HepG2 (cell line): Measurements from ENCODE around the gene ABCB8.

ENCODE experiments used
- CAMTA2 ChIP-seq: sonication (generic); formaldehyde crosslinking; IDR thresholded peaks from 2 replicates; pipeline ENCODE4 v1.4.0; 2020; ENCODE audit warnings: mild to moderate bottlenecking, missing genetic modification reagents, borderline replicate concordance
- HDAC6 ChIP-seq: fragments of 200-600 bp; sonication (generic); IDR thresholded peaks from 2 replicates; pipeline ENCODE4 v1.7.0; 2017; ENCODE audit warnings: mild to moderate bottlenecking, antibody characterized with exemption, low read length, low read depth
- RAD21 ChIP-seq: fragments of 450-650 bp; formaldehyde crosslinking; IDR thresholded peaks from 2 replicates; pipeline ENCODE4 v1.5.0; 2020; ENCODE audit warnings: mild to moderate bottlenecking
- RBFOX2 ChIP-seq: fragments of 200-400 bp; formaldehyde crosslinking; IDR thresholded peaks from 2 replicates; pipeline ENCODE4 v1.6.1; 2017; ENCODE audit warnings: low read depth, mild to moderate bottlenecking, low read length
- ZBTB21 ChIP-seq: sonication (generic); formaldehyde crosslinking; IDR thresholded peaks from 2 replicates; pipeline ENCODE4 v1.4.0; 2020; ENCODE audit warnings: missing genetic modification reagents
- ZNF841 ChIP-seq: sonication (generic); formaldehyde crosslinking; IDR thresholded peaks from 2 replicates; pipeline ENCODE4 v1.8.1; 2023; ENCODE audit warnings: missing genetic modification reagents, borderline replicate concordance
- ZZZ3 ChIP-seq: sonication (generic); formaldehyde crosslinking; IDR thresholded peaks from 2 replicates; pipeline ENCODE4 v1.4.0; 2020; ENCODE audit warnings: missing genetic modification reagents, mild to moderate bottlenecking, borderline replicate concordance
- TF ChIP-seq, protein P1 (sequence below): sonication (generic); formaldehyde crosslinking; IDR thresholded peaks from 2 replicates; pipeline ENCODE4 v1.5.0; 2020; ENCODE audit warnings: mild to moderate bottlenecking, missing genetic modification reagents, moderate library complexity
- TF ChIP-seq, protein P2 (sequence below): sonication (generic); formaldehyde crosslinking; IDR thresholded peaks from 2 replicates; pipeline ENCODE4 v1.9.0; 2022; ENCODE audit warnings: missing genetic modification reagents, mild to moderate bottlenecking, borderline replicate concordance
- TF ChIP-seq, protein P3 (sequence below): sonication (generic); formaldehyde crosslinking; IDR thresholded peaks from 2 replicates; pipeline ENCODE4 v1.4.0; 2020; ENCODE audit warnings: missing genetic modification reagents, borderline replicate concordance
- TF ChIP-seq, protein P4 (sequence below): sonication (generic); formaldehyde crosslinking; IDR thresholded peaks from 2 replicates; pipeline ENCODE4 v1.5.0; 2020; ENCODE audit warnings: missing genetic modification reagents

DNA sequence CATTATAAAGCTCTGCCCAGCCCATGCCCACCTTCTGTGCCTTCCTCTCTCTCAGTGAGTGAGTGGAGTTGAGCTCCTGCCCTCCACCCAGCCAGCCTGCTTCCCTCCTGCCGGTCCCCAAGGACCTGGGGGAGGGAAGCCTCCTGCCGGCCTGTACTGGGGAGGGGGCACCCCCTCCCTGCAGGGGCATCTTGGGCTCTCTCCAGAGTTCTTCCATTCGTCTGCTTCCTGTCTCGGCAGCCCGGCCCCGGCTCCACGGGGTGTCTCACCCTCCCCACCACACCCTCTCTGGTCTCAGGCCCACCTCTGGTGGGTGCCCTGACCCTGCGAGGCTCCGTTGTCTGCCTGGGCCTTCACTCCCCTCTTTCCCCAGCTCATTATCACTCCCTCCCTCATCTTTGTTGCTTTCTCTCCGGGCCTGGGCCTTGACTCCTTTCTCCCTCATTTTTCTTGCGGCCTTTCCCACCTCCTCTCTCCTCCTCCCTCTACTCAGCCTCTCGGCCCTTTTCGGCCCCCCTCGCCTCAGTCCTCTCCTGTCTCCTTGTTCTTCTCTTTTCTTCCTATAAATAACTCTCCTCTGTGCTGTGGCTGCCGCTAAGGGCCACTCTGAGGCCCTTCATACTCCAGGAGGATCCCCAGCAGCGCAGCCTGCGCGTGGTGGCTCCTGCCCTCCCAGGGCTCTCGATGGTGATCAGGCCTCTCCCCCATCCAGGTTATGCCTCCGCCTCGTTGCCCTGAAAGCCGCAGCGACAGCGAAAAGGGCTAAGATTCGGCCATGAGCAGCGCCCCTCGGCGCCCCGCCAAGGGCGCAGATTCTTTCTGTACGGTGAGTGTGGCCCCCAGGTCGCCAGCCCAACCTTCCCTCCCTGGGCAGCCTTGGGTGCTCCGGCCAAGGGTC, 33.2 kb downstream of the ABCB8 start:
- TF ChIP-seq, protein P1, sequence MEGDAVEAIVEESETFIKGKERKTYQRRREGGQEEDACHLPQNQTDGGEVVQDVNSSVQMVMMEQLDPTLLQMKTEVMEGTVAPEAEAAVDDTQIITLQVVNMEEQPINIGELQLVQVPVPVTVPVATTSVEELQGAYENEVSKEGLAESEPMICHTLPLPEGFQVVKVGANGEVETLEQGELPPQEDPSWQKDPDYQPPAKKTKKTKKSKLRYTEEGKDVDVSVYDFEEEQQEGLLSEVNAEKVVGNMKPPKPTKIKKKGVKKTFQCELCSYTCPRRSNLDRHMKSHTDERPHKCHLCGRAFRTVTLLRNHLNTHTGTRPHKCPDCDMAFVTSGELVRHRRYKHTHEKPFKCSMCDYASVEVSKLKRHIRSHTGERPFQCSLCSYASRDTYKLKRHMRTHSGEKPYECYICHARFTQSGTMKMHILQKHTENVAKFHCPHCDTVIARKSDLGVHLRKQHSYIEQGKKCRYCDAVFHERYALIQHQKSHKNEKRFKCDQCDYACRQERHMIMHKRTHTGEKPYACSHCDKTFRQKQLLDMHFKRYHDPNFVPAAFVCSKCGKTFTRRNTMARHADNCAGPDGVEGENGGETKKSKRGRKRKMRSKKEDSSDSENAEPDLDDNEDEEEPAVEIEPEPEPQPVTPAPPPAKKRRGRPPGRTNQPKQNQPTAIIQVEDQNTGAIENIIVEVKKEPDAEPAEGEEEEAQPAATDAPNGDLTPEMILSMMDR (CRISPR knock-in tag), result no peak
- TF ChIP-seq, protein P2, sequence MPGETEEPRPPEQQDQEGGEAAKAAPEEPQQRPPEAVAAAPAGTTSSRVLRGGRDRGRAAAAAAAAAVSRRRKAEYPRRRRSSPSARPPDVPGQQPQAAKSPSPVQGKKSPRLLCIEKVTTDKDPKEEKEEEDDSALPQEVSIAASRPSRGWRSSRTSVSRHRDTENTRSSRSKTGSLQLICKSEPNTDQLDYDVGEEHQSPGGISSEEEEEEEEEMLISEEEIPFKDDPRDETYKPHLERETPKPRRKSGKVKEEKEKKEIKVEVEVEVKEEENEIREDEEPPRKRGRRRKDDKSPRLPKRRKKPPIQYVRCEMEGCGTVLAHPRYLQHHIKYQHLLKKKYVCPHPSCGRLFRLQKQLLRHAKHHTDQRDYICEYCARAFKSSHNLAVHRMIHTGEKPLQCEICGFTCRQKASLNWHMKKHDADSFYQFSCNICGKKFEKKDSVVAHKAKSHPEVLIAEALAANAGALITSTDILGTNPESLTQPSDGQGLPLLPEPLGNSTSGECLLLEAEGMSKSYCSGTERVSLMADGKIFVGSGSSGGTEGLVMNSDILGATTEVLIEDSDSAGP (CRISPR knock-in tag), result no peak
- TF ChIP-seq ZZZ3 (CRISPR knock-in tag) (no peak), RBFOX2 (no peak), ZNF841 (CRISPR knock-in tag) (no peak), CAMTA2 (CRISPR knock-in tag) (no peak), ZBTB21 (no peak), RAD21 (CRISPR knock-in tag) (no peak), HDAC6 (no peak)
- TF ChIP-seq, protein P3, sequence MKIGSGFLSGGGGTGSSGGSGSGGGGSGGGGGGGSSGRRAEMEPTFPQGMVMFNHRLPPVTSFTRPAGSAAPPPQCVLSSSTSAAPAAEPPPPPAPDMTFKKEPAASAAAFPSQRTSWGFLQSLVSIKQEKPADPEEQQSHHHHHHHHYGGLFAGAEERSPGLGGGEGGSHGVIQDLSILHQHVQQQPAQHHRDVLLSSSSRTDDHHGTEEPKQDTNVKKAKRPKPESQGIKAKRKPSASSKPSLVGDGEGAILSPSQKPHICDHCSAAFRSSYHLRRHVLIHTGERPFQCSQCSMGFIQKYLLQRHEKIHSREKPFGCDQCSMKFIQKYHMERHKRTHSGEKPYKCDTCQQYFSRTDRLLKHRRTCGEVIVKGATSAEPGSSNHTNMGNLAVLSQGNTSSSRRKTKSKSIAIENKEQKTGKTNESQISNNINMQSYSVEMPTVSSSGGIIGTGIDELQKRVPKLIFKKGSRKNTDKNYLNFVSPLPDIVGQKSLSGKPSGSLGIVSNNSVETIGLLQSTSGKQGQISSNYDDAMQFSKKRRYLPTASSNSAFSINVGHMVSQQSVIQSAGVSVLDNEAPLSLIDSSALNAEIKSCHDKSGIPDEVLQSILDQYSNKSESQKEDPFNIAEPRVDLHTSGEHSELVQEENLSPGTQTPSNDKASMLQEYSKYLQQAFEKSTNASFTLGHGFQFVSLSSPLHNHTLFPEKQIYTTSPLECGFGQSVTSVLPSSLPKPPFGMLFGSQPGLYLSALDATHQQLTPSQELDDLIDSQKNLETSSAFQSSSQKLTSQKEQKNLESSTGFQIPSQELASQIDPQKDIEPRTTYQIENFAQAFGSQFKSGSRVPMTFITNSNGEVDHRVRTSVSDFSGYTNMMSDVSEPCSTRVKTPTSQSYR (CRISPR knock-in tag), result no peak
- TF ChIP-seq, protein P4, sequence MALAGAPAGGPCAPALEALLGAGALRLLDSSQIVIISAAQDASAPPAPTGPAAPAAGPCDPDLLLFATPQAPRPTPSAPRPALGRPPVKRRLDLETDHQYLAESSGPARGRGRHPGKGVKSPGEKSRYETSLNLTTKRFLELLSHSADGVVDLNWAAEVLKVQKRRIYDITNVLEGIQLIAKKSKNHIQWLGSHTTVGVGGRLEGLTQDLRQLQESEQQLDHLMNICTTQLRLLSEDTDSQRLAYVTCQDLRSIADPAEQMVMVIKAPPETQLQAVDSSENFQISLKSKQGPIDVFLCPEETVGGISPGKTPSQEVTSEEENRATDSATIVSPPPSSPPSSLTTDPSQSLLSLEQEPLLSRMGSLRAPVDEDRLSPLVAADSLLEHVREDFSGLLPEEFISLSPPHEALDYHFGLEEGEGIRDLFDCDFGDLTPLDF (CRISPR knock-in tag), result no peak
